GM19372 (cell line): ENCODE results near the gene AR.
"Not testable (repeated sequence)": the region's sequence is repeated elsewhere in the genome, so short reads cannot be mapped to it uniquely, and the experiment has no call there.

Experiments used
- ATAC-seq: cut with Tn5 transposase; IDR thresholded peaks from one replicate; pipeline ENCODE4 v1.9.1; 2021; ENCODE audit warnings: mild to moderate bottlenecking, low read depth, moderate library complexity; ENCODE audit not compliant: unreplicated experiment

Gene AR

GRCh38 chrX:67622053-67622585 lies 78.3 kb downstream of the AR start:
- ATAC-seq = no peak

- ATAC-seq = no peak
These were observed 80.5 kb downstream of the AR start for GRCh38 chrX:67624325-67624724.

GRCh38 chrX:67635424-67635823 lies 91.6 kb downstream of the AR start:
- no peak for ATAC-seq

GRCh38 chrX:67636532-67636931 lies 92.7 kb downstream of the AR start:
- ATAC-seq = no peak

- ATAC-seq = not testable (repeated sequence)
These were observed 93.5 kb downstream of the AR start for GRCh38 chrX:67637293-67637692.

GRCh38 chrX:67648361-67648760 lies 104.5 kb downstream of the AR start:
- ATAC-seq = no peak

GRCh38 chrX:67651437-67652142 lies 107.8 kb downstream of the AR start:
- no peak for ATAC-seq

GRCh38 chrX:67652543-67652942 lies 108.7 kb downstream of the AR start:
- ATAC-seq = no peak

GRCh38 chrX:67654301-67654700 lies 110.5 kb downstream of the AR start:
- ATAC-seq = no peak

GRCh38 chrX:67665583-67665982 lies 121.8 kb downstream of the AR start:
- no peak for ATAC-seq

- ATAC-seq = not testable (repeated sequence)
These were observed 126.9 kb downstream of the AR start for GRCh38 chrX:67670717-67671116.

- no peak for ATAC-seq
These were observed 130.0 kb downstream of the AR start for GRCh38 chrX:67673741-67674274.

- no peak for ATAC-seq
These were observed 130.9 kb downstream of the AR start for GRCh38 chrX:67674741-67675140.

- no peak for ATAC-seq
These were observed 140.3 kb downstream of the AR start for GRCh38 chrX:67684136-67684535.

GRCh38 chrX:67692246-67692645 lies 148.4 kb downstream of the AR start:
- no peak for ATAC-seq

- ATAC-seq = no peak
These were observed 150.1 kb downstream of the AR start for GRCh38 chrX:67693928-67694327.

- ATAC-seq = no peak
These were observed 153.6 kb downstream of the AR start for GRCh38 chrX:67697452-67697851.

GRCh38 chrX:67700602-67701001 lies 156.8 kb downstream of the AR start:
- ATAC-seq = no peak

- no peak for ATAC-seq
These were observed 170.2 kb downstream of the AR start for GRCh38 chrX:67714004-67714403.

GRCh38 chrX:67717571-67717970 lies 173.8 kb downstream of the AR start:
- ATAC-seq = no peak

- no peak for ATAC-seq
These were observed 175.1 kb downstream of the AR start for GRCh38 chrX:67718926-67719325.

GRCh38 chrX:67720344-67720743 lies 176.5 kb downstream of the AR start:
- ATAC-seq = no peak
